ENCODE results near the gene SMAD1.

Gene SMAD1

DNA sequence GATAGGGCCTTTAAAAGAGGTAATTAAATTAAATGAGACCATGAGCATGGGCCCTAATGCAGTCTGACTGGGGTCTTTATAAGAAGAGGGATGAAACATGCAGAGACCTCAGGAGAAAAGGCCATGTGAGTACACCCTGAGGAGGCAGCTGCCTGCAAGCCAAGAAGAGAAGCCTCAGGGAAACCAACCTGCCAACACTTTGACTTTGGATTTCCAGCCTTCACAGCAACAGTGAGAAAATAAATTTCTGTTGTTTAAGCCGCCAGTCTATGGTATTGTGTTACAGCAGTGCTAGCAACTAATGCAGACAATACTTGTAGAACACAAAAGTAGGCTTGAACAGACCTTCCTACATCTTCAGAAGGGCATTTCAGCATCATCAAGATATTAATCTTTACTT lies 52.3 kb downstream of the SMAD1 start:
- no peak overlapping the region for H3K4me3 ChIP-seq (ENCODE audit: low read depth, low read length)
- TF ChIP-seq, protein P1, sequence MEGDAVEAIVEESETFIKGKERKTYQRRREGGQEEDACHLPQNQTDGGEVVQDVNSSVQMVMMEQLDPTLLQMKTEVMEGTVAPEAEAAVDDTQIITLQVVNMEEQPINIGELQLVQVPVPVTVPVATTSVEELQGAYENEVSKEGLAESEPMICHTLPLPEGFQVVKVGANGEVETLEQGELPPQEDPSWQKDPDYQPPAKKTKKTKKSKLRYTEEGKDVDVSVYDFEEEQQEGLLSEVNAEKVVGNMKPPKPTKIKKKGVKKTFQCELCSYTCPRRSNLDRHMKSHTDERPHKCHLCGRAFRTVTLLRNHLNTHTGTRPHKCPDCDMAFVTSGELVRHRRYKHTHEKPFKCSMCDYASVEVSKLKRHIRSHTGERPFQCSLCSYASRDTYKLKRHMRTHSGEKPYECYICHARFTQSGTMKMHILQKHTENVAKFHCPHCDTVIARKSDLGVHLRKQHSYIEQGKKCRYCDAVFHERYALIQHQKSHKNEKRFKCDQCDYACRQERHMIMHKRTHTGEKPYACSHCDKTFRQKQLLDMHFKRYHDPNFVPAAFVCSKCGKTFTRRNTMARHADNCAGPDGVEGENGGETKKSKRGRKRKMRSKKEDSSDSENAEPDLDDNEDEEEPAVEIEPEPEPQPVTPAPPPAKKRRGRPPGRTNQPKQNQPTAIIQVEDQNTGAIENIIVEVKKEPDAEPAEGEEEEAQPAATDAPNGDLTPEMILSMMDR (IDR thresholded peaks at IDR 0.05; ENCODE audit: low read depth, low read length, missing control alignments), result no peak
- DNase-seq (ENCODE audit: low read depth), result no peak
- in situ Hi-C loops (cut with HindIII; ENCODE audit: low sequenced_read_pairs), result no loop called here

DNA sequence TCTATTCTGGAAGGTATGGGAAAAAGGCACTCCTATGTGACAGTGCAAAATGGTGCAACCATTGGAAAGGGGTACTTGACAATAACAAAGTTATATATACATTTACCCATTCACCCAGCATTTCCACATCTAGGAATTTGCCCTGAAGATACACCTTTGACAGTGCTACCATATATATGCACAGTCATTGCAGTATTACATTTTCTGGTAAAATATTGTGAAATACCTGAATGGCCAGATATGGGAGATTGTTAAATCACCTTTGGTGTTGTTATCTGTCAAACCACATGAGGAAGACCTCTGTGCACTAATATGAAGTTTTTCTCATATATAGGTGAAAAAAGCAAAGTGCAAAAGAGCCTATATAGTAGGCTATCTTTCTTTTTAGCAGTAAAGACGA lies 53.5 kb downstream of the SMAD1 start:
- in situ Hi-C loops (cut with HindIII; ENCODE audit: low sequenced_read_pairs), result no loop called here
- TF ChIP-seq, protein P1 (IDR thresholded peaks at IDR 0.05; ENCODE audit: low read depth, low read length, missing control alignments), result no peak
- DNase-seq (ENCODE audit: low read depth), result no peak
- H3K4me3 ChIP-seq (ENCODE audit: low read depth, low read length), result no peak overlapping the region

- in situ Hi-C loops (cut with HindIII; ENCODE audit: low sequenced_read_pairs), result no loop called here
- no peak for DNase-seq (ENCODE audit: low read depth)
- H3K4me3 ChIP-seq (ENCODE audit: low read depth, low read length), result no peak overlapping the region
- TF ChIP-seq, protein P1 (IDR thresholded peaks at IDR 0.05; ENCODE audit: low read depth, low read length, missing control alignments), result no peak
These were observed 54.4 kb downstream of the SMAD1 start for GRCh38 chr4:145536044-145536443.

GRCh38 chr4:145538596-145538995 lies 56.9 kb downstream of the SMAD1 start:
- no peak overlapping the region for H3K4me3 ChIP-seq (ENCODE audit: low read depth, low read length)
- in situ Hi-C loops (cut with HindIII; ENCODE audit: low sequenced_read_pairs), result no loop called here
- TF ChIP-seq, protein P1 (IDR thresholded peaks at IDR 0.05; ENCODE audit: low read depth, low read length, missing control alignments), result no peak
- no peak for DNase-seq (ENCODE audit: low read depth)

DNA sequence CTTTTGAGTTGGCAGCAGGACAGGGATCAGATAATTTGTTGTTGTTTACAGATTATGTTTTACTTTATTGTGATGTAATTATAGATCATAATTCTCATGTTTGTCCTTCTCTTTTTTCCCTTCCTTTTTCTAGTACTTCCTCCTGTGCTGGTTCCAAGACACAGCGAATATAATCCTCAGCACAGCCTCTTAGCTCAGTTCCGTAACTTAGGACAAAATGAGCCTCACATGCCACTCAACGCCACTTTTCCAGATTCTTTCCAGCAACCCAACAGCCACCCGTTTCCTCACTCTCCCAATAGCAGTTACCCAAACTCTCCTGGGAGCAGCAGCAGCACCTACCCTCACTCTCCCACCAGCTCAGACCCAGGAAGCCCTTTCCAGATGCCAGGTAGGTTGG lies 58.0 kb downstream of the SMAD1 start:
- H3K4me3 ChIP-seq (ENCODE audit: low read depth, low read length), result no peak overlapping the region
- no peak for DNase-seq (ENCODE audit: low read depth)
- TF ChIP-seq, protein P1 (IDR thresholded peaks at IDR 0.05; ENCODE audit: low read depth, low read length, missing control alignments), result no peak
- in situ Hi-C loops (cut with HindIII; ENCODE audit: low sequenced_read_pairs), result no loop called here

- in situ Hi-C loops (cut with HindIII; ENCODE audit: low sequenced_read_pairs), result no loop called here
- DNase-seq (ENCODE audit: low read depth), result no peak
- no peak overlapping the region for H3K4me3 ChIP-seq (ENCODE audit: low read depth, low read length)
- TF ChIP-seq, protein P1 (IDR thresholded peaks at IDR 0.05; ENCODE audit: low read depth, low read length, missing control alignments), result no peak
These were observed 58.6 kb downstream of the SMAD1 start for GRCh38 chr4:145540235-145540634.

GRCh38 chr4:145541346-145541745 lies 59.7 kb downstream of the SMAD1 start:
- in situ Hi-C loops (cut with HindIII; ENCODE audit: low sequenced_read_pairs), result no loop called here
- H3K4me3 ChIP-seq (ENCODE audit: low read depth, low read length), result no peak overlapping the region
- TF ChIP-seq, protein P1 (IDR thresholded peaks at IDR 0.05; ENCODE audit: low read depth, low read length, missing control alignments), result no peak
- DNase-seq (ENCODE audit: low read depth), result no peak
